GM19238 (cell line): ENCODE results near the gene PPHLN1.

ENCODE experiments used
- DNase-seq: peaks from one replicate; pipeline ENCODE4 v3.0.0; 2011; ENCODE audit warnings: low spot score; ENCODE audit not compliant: insufficient read length

PPHLN1 gene

GRCh38 chr12:42442311-42442759, 116.4 kb downstream of the PPHLN1 start:
- DNase-seq = no peak

- no peak for DNase-seq
Observed at GRCh38 chr12:42442888-42443287, 116.9 kb downstream of the PPHLN1 start.

GRCh38 chr12:42444192-42444943, 118.4 kb downstream of the PPHLN1 start:
- no peak for DNase-seq

GRCh38 chr12:42445891-42446290, 119.9 kb downstream of the PPHLN1 start:
- no peak for DNase-seq

- no peak for DNase-seq
Observed at GRCh38 chr12:42446761-42447160, 120.8 kb downstream of the PPHLN1 start.

- DNase-seq = no peak
Observed at GRCh38 chr12:42447371-42447786, 121.4 kb downstream of the PPHLN1 start.

- no peak for DNase-seq
Observed at GRCh38 chr12:42448841-42449240, 122.9 kb downstream of the PPHLN1 start.

- DNase-seq = no peak
Observed at GRCh38 chr12:42450248-42450647, 124.3 kb downstream of the PPHLN1 start.

GRCh38 chr12:42458575-42458974, 132.6 kb downstream of the PPHLN1 start:
- DNase-seq = no peak

GRCh38 chr12:42459336-42459847, 133.4 kb downstream of the PPHLN1 start:
- DNase-seq = no peak

GRCh38 chr12:42462486-42462885, 136.5 kb downstream of the PPHLN1 start:
- DNase-seq = no peak

- no peak for DNase-seq
Observed at GRCh38 chr12:42463671-42464070, 137.7 kb downstream of the PPHLN1 start.

- no peak for DNase-seq
Observed at GRCh38 chr12:42468341-42468821, 142.4 kb downstream of the PPHLN1 start.

- DNase-seq = no peak
Observed at GRCh38 chr12:42468921-42469320, 143.0 kb downstream of the PPHLN1 start.

GRCh38 chr12:42469355-42470175, 143.6 kb downstream of the PPHLN1 start:
- DNase-seq = peak; percentile 41

GRCh38 chr12:42472376-42472775, 146.4 kb downstream of the PPHLN1 start:
- DNase-seq = no peak

GRCh38 chr12:42473130-42473529, 147.2 kb downstream of the PPHLN1 start:
- DNase-seq = no peak

- DNase-seq = no peak
Observed at GRCh38 chr12:42473561-42473960, 147.6 kb downstream of the PPHLN1 start.

GRCh38 chr12:42474391-42474790, 148.4 kb downstream of the PPHLN1 start:
- DNase-seq = no peak

GRCh38 chr12:42475106-42475505, 149.1 kb downstream of the PPHLN1 start:
- DNase-seq = no peak

- no peak for DNase-seq
Observed at GRCh38 chr12:42477941-42478340, 152.0 kb downstream of the PPHLN1 start.

GRCh38 chr12:42481368-42481767, 155.4 kb downstream of the PPHLN1 start:
- DNase-seq = no peak
